Osteoblast (primary cell): ENCODE data around the gene ALPP. TPM values are rescaled to one million over a fixed set of nuclear protein-coding genes. Genes with fewer than 3 reads are reported as not detected.
"Not testable (repeated sequence)": the region's sequence is repeated elsewhere in the genome, so short reads cannot be mapped to it uniquely, and the experiment has no call there.

Source experiments
- DNase-seq: peaks from one replicate; pipeline ENCODE4 v3.0.0; 2011; ENCODE audit warnings: low spot score, mixed read lengths; ENCODE audit not compliant: insufficient read length; ENCODE audit errors: missing footprints
- H2AFZ ChIP-seq: 2 replicates; pipeline ENCODE4 v1.6.0; 2011; ENCODE audit warnings: mild to moderate bottlenecking, low read length
- H3K27ac ChIP-seq: 2 replicates; pipeline ENCODE4 v1.5.1; 2011; ENCODE audit warnings: mild to moderate bottlenecking, low read depth, low read length, moderate library complexity
- H3K27me3 ChIP-seq: 2 replicates; pipeline ENCODE4 v1.6.0; 2012; ENCODE audit warnings: mild to moderate bottlenecking, control low read depth, inconsistent platforms, low read length, moderate library complexity; ENCODE audit not compliant: insufficient read depth
- H3K36me3 ChIP-seq: 2 replicates; pipeline ENCODE4 v1.5.1; 2011; ENCODE audit warnings: mild to moderate bottlenecking, low read length, control low read depth, moderate library complexity; ENCODE audit not compliant: insufficient read depth
- H3K4me1 ChIP-seq: 2 replicates; pipeline ENCODE4 v1.5.1; 2011; ENCODE audit warnings: mild to moderate bottlenecking, low read length, control low read depth, moderate library complexity; ENCODE audit not compliant: insufficient read depth
- H3K4me2 ChIP-seq: 2 replicates; pipeline ENCODE4 v1.6.0; 2011; ENCODE audit warnings: mild to moderate bottlenecking, low read length; ENCODE audit not compliant: insufficient read depth
- H3K4me3 ChIP-seq: fragments of 200-600 bp; sonication (generic); 3 replicates; pipeline ENCODE4 v1.5.1; 2012; ENCODE audit warnings: mild to moderate bottlenecking, low read length, inconsistent platforms; ENCODE audit not compliant: insufficient read depth
- H3K79me2 ChIP-seq: 2 replicates; pipeline ENCODE4 v1.6.0; 2012; ENCODE audit warnings: mild to moderate bottlenecking, low read length, control low read depth, inconsistent platforms; ENCODE audit not compliant: insufficient read depth
- H3K9me3 ChIP-seq: 2 replicates; pipeline ENCODE4 v1.5.1; 2011; ENCODE audit warnings: low read depth, low read length, control low read depth
- H4K20me1 ChIP-seq: 2 replicates; pipeline ENCODE4 v1.6.0; 2012; ENCODE audit warnings: mild to moderate bottlenecking, low read length, control low read depth; ENCODE audit not compliant: insufficient read depth
- total RNA-seq: library from RNA; depleted of rRNA; stranded (reverse); fragments of >200 nt; gene quantifications from 2 replicates; pipeline ENCODE4 v1.2.3, GENCODE V29; 2012
- TF ChIP-seq, protein P1 (sequence below): IDR thresholded peaks from 2 replicates; pipeline ENCODE4 v1.5.1; 2011; ENCODE audit warnings: mild to moderate bottlenecking, low read depth, low read length, moderate library complexity; ENCODE audit errors: extremely low read depth

Gene ALPP
- total RNA-seq, 1 donor, result not detected

- Histone ChIP-seq H4K20me1 (no peaks in the 10 kb centered on the region), H3K9me3 (no peaks in the 10 kb centered on the region), H3K4me2 (no peak overlapping the region), H3K79me2 (no peaks in the 10 kb centered on the region), H3K27ac (no peak overlapping the region), H3K4me3 (no peak overlapping the region), H3K4me1 (no peaks in the 10 kb centered on the region), H2AFZ (no peak overlapping the region), H3K36me3 (no peaks in the 10 kb centered on the region), H3K27me3 (peaks cover 15% of the 10 kb centered on the region)
- no peak for DNase-seq
- TF ChIP-seq, protein P1, sequence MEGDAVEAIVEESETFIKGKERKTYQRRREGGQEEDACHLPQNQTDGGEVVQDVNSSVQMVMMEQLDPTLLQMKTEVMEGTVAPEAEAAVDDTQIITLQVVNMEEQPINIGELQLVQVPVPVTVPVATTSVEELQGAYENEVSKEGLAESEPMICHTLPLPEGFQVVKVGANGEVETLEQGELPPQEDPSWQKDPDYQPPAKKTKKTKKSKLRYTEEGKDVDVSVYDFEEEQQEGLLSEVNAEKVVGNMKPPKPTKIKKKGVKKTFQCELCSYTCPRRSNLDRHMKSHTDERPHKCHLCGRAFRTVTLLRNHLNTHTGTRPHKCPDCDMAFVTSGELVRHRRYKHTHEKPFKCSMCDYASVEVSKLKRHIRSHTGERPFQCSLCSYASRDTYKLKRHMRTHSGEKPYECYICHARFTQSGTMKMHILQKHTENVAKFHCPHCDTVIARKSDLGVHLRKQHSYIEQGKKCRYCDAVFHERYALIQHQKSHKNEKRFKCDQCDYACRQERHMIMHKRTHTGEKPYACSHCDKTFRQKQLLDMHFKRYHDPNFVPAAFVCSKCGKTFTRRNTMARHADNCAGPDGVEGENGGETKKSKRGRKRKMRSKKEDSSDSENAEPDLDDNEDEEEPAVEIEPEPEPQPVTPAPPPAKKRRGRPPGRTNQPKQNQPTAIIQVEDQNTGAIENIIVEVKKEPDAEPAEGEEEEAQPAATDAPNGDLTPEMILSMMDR, result no peak
These were observed 1.2 kb upstream of the ALPP start for GRCh38 chr2:232377319-232377718.

GRCh38 chr2:232377841-232378734 lies 463 bp upstream of the ALPP start:
- H3K79me2 ChIP-seq, result no peaks in the 10 kb centered on the region
- no peak overlapping the region for H3K27ac ChIP-seq
- no peaks in the 10 kb centered on the region for H3K4me1 ChIP-seq
- H3K4me2 ChIP-seq, result no peak overlapping the region
- H3K9me3 ChIP-seq, result no peaks in the 10 kb centered on the region
- no peaks in the 10 kb centered on the region for H3K36me3 ChIP-seq
- peaks cover 19% of the 10 kb centered on the region for H3K27me3 ChIP-seq
- TF ChIP-seq, protein P1, result no peak
- no peaks in the 10 kb centered on the region for H4K20me1 ChIP-seq
- DNase-seq, result no peak
- no peak overlapping the region for H3K4me3 ChIP-seq
- no peak overlapping the region for H2AFZ ChIP-seq

GRCh38 chr2:232379610-232380590 lies 1.3 kb downstream of the ALPP start:
- H3K36me3 ChIP-seq, H2AFZ ChIP-seq, DNase-seq, H3K4me1 ChIP-seq, H4K20me1 ChIP-seq, H3K9me3 ChIP-seq, H3K27ac ChIP-seq, H3K4me3 ChIP-seq, H3K4me2 ChIP-seq, H3K79me2 ChIP-seq: not testable (repeated sequence)
- H3K27me3 ChIP-seq, result peaks cover 29% of the 10 kb centered on the region

DNA sequence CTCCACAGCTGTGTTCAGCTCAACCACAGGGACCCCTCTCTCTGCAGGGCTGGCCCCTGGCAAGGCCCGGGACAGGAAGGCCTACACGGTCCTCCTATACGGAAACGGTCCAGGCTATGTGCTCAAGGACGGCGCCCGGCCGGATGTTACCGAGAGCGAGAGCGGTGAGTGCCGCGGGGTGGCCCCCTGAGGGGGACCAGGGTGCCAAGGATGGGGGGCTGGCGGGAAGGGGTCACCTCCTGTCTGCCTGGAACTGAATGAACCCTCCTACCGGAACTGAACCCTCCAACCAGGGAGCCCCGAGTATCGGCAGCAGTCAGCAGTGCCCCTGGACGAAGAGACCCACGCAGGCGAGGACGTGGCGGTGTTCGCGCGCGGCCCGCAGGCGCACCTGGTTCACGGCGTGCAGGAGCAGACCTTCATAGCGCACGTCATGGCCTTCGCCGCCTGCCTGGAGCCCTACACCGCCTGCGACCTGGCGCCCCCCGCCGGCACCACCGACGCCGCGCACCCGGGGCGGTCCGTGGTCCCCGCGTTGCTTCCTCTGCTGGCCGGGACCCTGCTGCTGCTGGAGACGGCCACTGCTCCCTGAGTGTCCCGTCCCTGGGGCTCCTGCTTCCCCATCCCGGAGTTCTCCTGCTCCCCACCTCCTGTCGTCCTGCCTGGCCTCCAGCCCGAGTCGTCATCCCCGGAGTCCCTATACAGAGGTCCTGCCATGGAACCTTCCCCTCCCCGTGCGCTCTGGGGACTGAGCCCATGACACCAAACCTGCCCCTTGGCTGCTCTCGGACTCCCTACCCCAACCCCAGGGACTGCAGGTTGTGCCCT lies 2.9 kb downstream of the ALPP start:
- not testable (repeated sequence) for H3K4me3 ChIP-seq, H3K36me3 ChIP-seq, H4K20me1 ChIP-seq, H3K27ac ChIP-seq, DNase-seq, H3K4me1 ChIP-seq, H3K4me2 ChIP-seq, H2AFZ ChIP-seq, H3K9me3 ChIP-seq, H3K79me2 ChIP-seq
- H3K27me3 ChIP-seq, result peaks cover 41% of the 10 kb centered on the region
